NCI-H128 (cell line): ENCODE data around the gene FAM193B.

Experiments used
- DNase-seq: peaks from one replicate; lab custom pipeline; 2025; ENCODE audit not compliant: unreplicated experiment; lab: John Stamatoyannopoulos, UW

Gene FAM193B

GRCh38 chr5:177472460-177473442 is 81.6 kb downstream of the FAM193B start:
- DNase-seq, result no peak

GRCh38 chr5:177471610-177472356 is 82.6 kb downstream of the FAM193B start:
- no peak for DNase-seq

GRCh38 chr5:177470759-177471536 is 83.4 kb downstream of the FAM193B start:
- no peak for DNase-seq
